GM18867 (cell line): Measurements from ENCODE around the gene NEMP1.
"Not testable (repeated sequence)": the region's sequence is repeated elsewhere in the genome, so short reads cannot be mapped to it uniquely, and the experiment has no call there.

Source experiments
- ATAC-seq: cut with Tn5 transposase; IDR thresholded peaks from one replicate; pipeline ENCODE4 v1.9.1; 2021; ENCODE audit warnings: mild to moderate bottlenecking, moderate library complexity; ENCODE audit not compliant: unreplicated experiment

NEMP1 gene

DNA sequence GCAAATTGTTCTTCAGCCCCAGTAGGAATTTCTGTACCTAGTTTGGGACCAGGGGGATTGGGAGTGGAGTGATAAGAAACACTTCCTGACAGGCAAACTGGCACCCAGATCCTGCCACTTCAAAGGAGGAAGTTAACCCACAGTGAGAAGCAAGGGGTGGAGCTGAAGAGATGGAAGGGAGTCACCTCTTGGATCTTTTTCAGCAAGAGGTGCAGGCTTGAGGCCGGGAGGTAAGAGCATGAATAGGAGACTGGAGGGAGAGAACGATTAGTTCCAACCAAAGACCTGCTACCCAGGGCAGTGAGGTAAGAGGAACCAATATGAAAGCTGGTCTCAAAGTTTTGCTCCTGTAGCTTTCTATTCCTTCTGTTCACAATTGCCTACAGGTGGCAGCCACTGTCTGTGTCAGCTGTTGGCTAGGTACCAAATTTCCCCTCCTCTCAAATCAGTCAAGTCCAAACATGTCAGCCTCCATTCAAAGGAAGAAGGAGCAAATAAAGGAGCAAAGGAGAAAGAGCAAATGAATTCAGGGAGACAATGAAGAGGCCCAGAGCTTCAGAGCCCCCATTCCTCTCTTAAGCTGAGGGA lies 47.4 kb downstream of the NEMP1 start:
- ATAC-seq: peak; percentile 49

DNA sequence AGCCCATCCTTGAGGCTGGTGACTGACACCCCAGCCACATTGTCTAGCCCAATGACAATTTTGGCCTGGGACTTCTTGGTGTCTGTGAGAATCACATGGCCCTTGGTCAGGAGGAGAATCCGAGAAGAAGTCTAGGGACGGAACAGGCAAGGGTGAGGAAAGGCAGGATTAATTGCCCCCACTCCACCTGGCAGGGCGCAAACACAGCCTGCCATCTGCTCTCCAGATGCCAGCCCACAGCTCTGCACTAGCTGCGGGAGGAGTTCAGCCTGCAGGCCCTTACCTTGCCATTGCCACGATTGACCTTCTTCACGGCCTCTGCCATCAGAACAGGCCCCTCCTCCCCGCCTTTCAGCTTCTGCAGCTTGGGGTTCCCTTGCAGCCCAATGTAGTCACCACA lies 49.1 kb downstream of the NEMP1 start:
- ATAC-seq: no peak

DNA sequence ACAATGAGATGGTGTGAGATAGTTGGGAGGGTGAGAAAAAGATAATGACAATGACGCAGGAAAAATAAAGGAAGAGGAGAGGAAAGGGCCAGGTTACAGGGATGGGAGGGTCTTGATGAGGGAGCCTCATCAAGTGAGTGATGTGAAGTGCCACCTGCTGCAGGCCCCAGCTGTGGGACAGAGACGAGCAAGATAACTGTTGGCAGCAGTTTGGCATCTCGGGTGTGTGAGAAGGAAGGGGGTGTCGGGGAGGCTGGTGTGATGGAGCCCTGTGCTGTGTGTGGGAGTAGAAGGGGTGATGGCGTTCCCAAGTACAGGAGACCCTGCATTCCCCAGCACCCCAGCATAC lies 50.8 kb downstream of the NEMP1 start:
- no peak for ATAC-seq

DNA sequence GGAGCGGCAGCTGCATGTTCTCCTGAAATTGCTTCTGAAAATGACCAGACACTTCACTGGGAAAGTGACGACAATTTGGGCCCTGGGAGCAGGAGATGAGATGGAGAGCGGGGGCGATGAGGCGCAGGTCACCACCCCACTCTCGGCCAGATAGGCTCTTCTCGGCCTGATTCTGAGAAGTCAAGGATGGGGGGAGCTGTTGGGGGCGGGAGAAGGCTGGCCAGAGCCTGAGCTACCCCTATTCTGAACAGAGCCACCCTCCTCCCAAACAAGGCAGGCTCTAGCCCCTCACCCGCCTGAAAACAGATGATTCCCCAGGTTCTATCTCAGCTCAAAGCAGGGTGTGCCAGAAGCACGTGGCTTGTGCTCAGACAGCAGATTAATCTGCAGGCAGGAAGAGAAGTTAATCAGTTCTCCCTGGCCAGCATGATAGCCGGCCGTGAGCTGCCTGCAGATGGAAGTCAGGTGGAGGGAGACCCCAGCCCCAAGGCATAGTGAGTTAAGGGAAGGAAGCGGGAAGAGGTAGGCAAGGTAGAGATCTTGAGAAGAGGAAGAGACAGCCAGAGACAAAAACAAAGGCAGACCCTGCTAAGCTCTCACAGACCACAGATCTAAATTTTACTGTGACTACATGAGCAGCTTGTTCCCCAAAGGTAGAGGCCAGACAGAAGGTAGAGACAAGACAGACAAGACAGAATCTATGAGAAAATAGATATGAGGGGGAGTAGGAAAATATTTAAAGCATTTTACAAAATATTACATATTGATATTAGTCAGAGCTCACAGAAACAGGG lies 51.4 kb downstream of the NEMP1 start:
- ATAC-seq: no peak

DNA sequence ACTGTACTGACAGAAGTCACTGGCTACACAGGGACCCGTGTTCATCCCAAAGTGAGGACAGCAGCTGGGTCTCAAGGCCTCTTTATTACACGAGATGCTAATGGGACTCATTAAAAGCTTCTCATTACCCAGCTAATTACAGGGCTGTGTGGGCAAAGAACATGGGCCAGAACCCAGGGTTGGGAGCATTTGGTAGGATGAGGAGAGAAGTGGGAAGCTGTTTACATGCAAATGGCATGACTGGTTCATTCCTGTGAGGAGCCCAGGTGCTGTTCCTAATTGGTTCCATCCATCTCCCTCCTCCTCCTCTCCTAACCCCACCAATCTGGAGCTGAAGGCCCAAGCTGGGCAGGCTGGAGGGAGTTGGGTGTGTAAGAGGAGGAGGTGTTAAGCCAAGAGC lies 53.4 kb downstream of the NEMP1 start:
- ATAC-seq: no peak

DNA sequence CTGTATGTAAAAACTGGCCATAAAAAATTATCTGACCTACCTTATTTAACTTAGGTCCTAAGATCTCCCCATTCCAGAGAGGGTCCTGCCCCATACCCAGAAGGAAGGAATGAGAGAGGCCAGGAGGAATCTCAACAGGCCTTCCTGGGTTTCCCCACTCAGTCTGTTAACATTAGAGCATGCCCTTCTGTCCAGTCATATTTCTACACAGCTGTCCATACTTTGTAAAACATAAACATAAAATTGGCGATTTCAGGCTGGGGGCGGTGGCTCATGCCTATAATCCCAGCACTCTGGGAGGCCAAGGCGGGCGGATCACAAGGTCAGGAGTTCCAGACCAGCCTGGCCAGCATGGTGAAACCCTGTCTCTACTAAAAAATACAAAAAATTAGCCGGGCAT lies 56.3 kb downstream of the NEMP1 start:
- ATAC-seq: not testable (repeated sequence)

DNA sequence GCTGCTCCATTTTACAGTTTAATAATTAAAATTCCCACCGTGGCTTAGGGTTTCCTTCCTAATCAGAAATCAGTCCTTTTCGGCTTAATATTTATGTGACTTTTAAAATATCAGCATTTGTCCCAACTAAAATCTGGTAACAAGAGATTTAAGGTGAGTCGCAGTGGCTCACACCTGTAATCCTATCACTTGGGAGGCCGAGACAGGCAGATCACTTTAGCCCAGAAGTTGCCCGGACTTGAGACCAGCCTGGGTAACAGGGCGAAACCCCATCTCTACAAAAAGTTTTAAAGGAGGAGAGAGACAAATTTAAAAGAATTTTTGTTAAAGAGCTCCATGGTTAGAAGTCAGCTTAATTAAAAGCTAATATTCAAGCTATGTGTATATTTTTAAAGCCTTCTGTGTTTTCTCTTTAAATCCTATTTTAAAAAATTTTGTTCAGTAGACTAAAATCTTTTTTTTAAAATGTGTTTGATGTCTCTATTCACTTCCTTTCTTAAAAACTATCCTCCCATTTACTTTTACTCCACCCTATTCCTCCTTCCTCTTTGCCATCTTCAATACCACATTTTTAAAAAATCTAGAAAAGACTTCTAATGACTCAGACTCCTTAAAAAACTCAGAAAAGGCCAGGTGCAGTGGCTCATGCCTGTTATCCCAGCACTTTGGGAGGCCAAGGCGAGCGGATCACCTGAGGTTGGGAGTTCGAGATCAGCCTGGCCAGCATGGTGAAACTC lies 58.4 kb downstream of the NEMP1 start:
- no peak for ATAC-seq

DNA sequence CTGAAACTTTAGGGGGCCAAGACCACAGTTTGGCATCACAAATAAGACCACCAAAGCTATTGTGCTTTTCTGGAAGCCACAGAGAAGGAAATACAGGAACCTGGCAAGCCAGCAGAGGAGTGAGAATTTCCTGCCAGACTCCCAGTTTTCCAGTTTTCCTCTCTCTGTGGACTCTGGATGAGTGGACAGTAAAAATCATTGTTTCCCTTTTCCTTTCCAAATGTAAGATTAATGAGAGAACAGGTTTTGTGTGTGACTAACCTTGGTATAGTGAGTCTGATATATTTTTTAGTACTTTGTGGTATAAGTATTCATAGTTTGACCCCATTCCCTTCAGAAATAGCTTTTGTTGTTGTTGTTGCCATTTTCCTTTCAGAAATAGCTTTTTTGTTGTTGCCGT lies 59.7 kb downstream of the NEMP1 start:
- ATAC-seq: no peak

DNA sequence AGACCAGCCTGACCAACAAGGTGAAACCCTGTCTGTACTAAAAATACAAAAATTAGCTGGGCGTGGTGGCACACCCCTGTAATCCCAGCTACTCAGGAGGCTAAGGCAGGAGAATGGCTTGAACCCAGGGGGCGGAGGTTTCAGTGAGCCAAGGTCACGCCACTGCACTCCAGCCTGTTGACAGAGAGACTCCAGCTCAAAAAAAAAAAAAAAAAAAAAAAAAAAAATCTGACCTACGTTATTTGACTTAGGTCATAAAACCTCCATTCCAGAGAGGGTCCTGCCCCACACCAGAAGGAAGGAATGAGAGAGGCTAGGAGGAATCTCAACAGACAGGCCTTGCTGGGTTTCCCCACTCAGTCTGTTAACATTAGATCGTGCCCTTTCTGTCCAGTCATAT lies 60.2 kb downstream of the NEMP1 start:
- not testable (repeated sequence) for ATAC-seq

DNA sequence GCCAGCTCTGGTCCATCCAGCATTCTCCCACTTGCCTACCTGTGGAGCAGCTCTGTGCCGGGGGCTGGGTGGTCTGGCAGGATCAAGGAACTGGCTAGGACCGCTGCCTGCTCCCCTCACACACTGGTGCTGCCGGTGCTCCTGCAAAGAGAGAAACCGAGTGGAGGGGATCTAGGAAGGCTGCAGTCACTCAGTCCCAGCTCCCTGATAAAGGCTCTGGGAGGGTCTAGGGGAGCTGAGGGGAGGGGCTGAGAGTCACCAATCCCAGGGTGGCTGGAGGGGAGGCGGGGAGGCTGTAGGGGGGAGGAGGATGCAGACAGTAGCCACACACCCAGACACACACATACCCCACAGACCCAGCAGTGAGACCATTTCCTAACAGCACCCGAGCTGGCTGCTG lies 62.2 kb downstream of the NEMP1 start, which contains the start of gene TAC3:
TAC3 (minus strand) TSS at position 182 of the 400 bp plus-strand sequence. CDS start 732 bp downstream, outside the sequence.
- ATAC-seq: no peak

DNA sequence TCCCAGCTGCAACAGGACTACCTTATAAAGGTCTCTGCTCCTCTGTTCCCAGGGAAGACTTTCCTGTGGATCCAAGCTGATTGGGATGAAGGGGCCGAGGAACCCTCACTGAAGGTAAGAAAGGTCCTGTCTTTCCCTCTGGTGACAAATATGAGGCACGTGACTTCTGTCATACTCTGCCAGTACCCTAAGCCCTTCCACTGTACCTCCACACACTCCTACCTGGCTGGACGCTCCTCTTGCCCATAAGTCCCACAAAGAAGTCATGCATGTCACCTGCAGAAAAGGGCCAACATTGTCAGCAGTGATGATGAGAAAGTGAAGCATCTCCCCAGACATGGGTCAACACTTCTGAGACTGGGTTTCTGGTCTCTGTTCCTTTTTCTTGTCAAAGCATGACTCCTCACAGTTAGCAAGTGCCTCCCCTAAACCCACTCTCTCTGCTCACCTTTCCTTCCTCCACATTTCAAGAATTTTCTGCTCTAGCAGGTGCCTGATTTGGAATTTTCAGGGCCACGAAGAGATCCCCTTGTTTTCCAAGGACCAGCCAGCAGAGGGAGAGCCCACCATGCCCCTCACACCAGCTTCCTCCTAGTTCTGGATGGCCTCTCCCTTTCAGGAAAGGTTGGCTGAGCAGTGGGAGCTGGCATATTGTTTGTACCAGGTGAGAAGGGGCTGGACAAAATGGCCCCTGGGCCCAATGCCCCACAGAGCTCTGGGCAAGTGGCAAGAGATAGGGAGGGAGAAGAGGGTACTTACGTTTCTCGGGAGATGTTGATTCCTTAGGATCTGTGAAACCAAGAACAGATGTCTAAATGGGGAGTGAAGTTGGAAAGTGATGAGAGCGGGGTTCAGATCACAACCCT lies 65.8 kb downstream of the NEMP1 start:
- ATAC-seq: peak; percentile 81

DNA sequence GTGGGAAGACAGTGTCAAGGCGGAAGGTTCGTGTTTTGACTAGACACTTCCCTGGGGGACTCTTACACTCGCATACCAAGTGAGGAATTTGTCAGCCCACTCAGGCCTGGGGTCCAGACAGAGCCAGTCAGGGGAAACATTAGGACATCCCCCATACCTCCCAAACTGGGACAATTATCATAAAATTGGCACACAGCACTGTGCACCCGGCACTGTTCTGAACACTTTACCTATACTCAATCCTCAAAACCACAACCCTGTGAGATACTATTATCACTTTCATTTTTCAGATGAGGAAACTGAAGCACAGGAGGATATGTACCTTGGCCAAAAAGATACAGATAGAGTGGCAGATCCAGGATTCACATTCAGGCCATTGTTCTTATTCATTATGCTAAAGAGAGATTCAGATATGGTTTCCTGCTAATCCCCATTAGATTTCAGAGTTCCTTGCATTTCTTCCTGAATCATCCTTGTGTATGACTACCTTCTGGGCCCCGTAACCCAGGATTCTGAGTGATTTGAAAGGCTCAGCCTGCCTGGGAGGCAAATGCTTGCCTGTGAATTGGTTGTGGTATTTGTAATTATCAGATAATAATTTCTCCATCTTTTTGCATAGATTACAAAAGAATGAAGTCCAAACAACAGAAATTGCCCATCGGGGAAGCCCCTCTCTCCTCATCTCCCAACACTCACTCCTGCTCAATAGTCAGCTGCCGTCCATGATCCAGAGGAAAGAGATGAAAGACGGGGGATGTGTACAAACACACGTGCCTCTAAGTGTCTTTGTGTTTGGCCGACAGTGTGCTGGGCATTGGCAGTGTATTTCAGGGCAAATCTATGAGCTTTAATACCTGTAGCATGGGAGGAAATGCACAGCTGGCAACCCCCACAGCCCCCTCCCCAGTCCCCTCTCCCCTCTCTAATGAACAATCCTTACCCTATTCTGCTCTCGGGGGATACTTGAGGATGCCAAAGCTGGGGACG lies 66.9 kb downstream of the NEMP1 start:
- ATAC-seq: peak; percentile 63

DNA sequence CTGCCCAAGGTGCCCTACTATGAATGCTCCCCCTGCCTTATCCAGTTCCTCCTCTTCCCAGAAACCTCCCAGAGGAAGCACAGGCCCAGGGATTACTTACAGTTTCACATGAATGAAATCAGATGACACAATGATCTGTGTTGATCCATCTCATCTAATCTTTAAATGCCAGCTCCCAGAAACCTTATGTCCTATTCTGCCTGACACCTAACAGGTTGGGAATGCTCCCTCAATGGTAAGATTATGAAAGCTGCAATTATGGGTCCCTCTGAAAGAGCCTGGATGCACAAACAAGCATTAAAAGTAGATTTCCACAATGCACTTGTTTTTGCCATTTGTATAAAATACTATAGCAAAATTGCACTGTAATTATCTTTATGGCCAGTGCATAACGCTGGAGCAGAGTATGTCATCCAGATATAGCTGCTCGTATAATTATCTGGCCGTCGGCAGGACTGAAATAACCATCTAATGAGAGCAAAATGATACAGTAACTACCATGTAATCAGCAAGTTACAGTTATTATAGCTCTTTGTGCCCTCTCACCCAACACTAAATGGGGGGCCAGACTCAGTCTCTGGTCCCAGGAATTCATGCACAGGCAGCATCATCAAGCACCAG lies 67.9 kb downstream of the NEMP1 start:
- no peak for ATAC-seq

DNA sequence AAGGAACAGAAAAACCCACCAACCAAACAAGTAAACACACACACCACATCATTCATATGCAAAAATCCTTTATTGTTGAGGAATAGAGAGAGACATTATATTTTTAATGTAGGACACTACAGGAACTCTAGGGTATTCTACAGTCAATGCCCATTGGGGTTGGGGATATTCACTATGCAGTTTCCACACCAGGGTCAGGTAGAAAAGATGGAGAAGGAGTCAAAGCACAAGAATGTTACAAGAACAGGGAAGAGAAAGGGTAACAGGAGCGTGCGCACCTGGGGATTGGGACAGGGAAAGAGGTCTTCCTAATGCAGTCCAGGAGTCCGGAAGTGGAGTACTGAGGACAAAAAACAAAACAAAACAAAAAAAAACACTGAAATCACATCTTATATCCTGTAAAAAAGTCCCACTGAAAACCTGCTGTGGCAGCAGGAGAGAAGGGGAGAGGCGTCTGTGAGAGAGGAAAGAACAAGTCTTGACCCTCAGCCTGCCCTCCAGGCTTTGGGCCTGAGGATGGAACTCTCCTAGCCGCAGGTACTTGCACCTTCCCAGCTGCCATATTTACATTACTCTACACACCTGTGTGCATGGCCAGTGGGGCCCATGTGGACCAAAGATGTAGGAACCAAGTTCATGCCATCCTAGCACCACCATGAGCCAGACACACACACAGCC lies 68.5 kb downstream of the NEMP1 start:
- no peak for ATAC-seq

DNA sequence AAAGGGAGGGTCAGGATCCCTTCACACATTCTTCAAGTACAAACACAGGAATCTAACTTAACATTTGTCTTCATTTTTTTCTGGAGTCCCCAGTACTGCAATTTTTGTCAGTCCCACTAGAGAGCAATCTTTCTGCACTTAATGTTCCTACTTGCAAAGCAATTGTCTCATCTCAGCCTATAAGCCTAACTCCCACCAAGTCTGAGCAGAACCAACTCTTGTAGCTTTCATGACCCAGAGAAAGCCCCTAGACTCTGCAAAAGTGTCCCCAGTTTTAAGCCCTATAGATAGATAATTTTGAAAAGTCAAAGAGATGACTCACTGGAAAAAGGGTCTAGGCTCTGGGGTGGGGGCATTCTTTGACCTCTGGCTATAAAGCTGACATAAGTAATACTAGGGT lies 70.4 kb downstream of the NEMP1 start:
- ATAC-seq: no peak

DNA sequence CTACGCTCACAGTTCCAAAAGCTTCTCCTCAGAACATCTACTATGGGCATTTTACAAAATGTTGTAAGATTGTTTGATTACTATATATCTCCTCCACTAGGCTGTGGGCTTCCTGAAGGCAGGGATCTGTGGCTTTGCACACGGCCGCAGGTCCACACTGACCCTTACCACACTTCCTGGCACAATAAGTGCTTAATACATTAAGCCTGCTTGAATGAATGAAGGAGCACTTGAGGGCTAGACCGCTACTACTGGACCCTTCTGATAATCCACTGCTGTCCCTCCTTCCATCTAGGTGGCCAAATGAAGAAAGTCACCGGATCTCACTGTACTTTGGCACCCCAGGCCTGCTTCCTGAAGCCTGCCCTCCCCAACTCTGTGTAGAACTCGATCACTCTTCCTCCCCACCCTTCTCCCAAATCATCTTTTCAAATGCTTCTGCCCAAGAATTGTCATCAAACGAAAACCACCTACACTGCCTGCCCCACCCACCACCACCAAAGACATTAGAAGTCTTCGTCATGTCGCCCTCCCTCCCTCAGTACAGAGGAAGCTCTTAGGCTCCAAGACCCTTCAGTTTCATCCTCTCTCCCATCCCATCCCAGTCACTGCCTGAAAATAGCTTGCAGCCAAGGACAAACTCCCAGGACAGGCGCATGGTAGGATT lies 71.6 kb downstream of the NEMP1 start:
- ATAC-seq: no peak

DNA sequence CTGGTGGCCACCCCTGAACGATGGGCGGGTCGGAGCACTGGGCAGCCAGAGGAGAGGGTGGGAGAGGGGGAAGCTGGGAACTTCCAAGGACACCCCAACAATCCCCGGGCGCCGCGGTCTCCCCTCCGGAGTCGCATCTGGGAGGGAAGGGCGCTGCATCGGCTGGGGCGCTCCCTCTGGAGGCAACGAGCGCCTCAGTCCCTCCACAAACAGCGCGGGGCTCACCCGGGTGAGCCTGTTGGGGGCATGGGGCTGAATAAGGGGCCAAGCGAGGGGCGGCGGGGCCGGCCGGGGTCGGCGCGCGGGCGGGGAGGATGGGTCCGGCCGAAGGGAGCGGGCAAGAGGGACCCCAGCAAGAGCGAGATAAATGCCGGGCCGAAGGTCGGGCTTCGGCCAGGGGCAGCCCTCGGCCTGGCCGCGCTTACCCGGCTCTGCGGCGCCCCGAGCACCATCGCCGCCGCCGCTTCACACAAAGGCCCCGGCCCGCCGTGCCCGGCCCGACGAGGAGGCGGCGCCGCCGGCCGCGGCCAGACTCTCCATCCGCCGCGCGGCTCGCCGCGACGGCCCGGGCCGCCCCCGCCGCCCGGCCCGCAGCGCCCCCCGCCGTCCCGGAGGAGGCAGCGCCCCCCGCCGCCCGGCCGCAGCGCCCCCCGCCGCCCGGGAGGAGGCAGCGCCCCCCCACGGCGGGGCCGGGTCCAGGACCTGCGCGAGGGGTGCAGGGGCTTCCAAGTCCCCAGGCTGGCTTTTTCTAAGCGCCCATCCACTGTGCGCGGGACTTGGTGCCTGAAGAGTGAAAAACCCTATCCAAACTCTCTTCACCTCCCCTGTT lies 72.4 kb downstream of the NEMP1 start, which contains the start of gene ZBTB39:
ZBTB39 (minus strand) TSS at position 567 of the 829 bp plus-strand sequence. CDS start 1,629 bp downstream, outside the sequence.
- ATAC-seq: peak; percentile 73
